Colon (tissue), 2 donors: ENCODE measurements around the gene MAST4.
"Not testable (repeated sequence)": the region's sequence is repeated elsewhere in the genome, so short reads cannot be mapped to it uniquely, and the experiment has no call there.

Experiments used
- FAIRE-seq: peaks from 2 replicates; lab custom pipeline; 2012; peaks lifted over from hg19 to GRCh38; lab: Jason Lieb, UNC
- donor health status: control.
- donor health status: control.

The MAST4 gene

GRCh38 chr5:66744040-66744439 is 147.8 kb downstream of the MAST4 start:
- no peak for FAIRE-seq

DNA sequence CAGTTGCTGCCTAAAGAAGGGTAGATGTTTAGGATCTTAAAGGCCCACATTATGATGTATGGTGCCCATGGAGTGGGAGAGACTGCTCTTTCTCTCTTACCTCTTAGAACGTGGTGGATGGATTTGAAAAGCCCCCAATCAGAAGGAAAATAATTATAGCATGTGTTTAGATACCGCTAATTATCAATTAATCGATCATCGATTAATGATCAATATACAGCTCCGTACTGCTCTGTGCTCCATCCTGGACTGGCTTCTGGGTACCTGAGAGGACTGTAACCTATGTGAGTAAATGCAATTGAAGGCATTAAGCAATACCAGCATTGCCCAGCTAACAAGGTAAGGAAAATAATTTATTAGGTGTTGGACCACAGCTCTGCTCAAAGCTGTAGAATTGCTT is 149.1 kb downstream of the MAST4 start:
- no peak for FAIRE-seq

DNA sequence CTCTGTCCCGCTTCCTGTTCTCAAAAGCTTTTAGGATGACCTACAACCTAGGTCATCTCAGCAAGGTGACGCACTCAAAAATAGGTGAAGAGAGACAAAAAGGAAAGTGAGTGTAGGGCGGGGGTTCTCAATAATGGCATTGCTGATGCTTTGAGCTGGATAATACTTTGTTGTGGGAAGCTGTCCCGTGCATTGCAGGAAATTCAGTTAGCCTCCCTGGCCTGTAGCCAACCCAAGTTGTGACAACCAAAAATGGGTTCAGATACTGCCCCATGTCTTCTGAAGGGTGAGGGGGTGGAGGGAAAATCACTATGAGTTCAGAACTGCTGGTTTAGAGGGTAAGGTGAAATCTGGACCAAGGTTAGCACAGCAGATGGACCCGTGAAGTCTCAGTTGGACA is 151.4 kb downstream of the MAST4 start:
- FAIRE-seq, result no peak

GRCh38 chr5:66752668-66753067 is 156.5 kb downstream of the MAST4 start:
- not testable (repeated sequence) for FAIRE-seq

GRCh38 chr5:66757219-66757833 is 161.1 kb downstream of the MAST4 start:
- FAIRE-seq, result no peak

DNA sequence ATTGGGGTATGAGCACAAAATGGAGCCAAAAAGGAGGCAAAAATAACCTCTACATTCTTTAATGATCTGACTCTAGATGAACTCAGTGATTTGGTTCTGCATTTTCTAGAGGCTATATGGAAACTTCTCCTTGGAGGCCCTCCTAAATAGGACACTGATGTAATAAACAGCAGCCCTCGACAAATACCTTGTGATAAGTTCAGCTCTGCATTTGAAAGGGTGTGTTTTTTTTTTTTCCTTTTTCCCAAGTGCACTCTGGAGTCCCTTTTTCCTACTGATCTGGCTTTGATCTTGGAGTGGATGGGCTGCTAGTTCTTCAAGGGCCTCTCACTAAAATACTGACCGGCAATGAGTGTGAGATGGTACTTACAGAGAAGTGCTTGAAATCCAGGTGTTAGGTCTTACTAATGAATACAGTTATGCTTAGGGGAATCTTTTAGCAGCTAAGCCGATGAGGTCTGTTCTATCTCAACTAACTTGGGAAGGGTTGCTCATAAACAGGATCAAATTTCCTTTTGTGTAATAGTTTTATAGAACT is 161.7 kb downstream of the MAST4 start:
- no peak for FAIRE-seq

GRCh38 chr5:66769030-66769733 is 173.0 kb downstream of the MAST4 start:
- FAIRE-seq, result no peak

DNA sequence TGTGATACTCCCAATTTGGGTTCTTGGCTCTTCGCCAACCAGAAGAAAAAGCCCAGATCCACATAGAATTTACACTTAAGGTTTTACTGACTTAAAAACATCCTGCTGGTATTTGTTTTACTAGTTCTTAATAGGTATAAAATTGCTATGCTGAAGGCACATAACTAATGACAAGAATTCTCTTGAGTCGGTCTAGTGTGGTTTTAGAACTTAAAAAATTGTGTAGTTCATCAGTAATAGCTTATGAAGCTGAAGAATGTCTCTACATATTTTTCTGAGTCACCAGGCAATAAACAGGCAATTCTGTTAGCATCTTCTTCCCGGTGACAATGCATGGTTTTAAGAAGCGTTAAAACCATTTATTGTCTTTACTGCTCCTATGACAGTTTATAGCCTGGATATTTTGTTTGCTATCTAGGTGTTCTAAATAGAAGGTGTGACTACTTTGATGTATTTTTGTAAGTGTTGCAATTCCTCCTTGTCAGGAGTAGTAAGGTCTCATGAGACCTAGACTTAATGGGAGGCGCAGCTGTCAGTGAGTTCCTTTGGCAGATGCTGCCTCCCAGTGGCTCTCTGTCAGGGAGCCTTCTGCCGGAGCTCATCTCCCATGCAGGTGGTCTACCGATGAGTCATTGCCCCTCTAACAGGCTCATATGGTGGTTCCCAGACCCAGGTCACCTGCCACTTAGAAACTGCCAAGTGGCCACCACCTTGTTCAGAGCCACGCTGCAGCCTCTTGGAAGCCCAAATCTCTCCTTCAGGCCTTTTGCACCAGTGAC is 173.8 kb downstream of the MAST4 start:
- no peak for FAIRE-seq

- no peak for FAIRE-seq
Measured at GRCh38 chr5:66777868-66778267, 181.7 kb downstream of the MAST4 start.

GRCh38 chr5:66779528-66779927 is 183.3 kb downstream of the MAST4 start:
- FAIRE-seq, result no peak

- no peak for FAIRE-seq
Measured at GRCh38 chr5:66788556-66788955, 192.4 kb downstream of the MAST4 start.

DNA sequence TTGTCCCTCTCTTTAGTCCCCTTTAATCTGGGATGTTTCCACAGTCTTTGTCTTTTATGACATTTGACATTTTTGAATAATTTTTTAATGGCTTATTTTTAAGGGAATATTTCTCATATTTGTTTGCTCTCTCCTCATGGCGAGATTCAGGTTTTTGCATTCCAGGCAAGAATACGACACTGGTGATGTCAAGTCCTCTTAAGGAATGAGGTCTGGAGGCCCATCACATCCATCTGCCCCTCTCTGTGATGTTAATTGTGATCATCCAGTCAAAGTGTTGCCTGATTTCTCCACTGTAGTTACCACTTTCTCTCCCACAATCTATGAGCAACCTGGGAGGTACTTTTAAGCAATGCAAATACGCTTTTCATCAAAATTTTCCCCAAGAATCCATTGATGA is 193.2 kb downstream of the MAST4 start:
- FAIRE-seq, result no peak

DNA sequence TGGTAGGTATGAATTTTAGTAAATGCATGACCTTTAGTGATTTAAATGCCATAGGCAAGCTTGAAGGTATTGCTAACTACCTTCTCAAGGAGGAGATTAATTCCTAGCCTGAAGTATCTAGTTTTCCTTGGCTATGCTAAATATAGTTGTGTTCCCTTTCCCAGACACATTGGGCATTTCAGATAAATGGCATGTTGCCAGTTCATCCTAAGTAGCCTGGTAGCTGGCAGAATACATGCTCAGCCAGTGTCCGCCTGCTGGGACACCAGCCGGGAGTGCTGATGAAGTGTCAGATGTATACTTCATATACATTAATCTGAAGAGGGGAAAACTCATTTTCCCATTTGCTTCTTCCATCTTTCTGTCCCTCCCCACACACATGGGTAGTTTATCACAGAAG is 196.9 kb downstream of the MAST4 start:
- no peak for FAIRE-seq

GRCh38 chr5:66795682-66796081 is 199.5 kb downstream of the MAST4 start:
- no peak for FAIRE-seq

DNA sequence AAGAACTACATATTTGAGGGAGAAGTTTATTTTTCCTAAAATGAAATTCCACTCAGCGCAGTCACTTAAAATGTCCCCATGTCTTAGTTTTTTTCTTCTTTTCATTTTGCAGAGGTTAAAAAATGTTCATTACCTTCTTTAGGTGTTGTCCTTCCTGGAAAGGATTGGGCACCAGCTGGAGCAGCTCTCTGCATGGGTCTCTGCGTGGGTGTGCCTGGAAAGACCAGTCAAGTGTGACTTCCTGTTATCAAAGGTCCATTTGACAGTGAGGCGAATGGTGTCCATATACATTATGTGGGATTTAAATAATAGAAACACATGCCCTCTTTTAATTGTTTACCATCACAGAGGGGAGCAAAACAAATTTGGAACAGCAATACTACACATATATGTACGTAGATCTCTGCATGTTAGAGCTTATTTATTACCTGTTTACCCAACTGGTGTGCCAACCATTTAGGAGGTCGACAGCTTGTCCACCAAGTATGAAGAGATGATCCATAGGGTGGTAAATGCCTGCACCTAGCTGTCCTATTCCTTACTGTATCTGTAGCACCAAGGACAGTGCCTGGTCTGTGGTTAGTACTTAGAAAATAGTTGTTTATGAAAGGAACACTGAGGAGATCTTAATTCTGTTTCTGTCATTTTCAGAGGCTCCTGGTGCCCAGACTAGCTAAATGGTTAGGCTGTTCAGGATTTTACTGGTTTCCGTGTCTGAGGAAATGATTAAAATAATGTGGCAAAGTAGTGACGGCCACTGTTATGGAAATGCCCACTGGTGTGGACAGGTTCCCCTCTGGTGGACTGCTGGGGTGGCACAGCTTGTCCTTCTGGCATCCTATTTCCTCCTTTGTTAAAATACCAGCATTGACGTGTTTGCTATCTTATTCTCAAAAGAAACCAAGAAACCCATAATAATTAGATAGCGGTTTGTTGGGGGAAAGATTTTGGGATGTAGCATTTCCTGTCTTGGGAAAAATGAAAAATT is 200.4 kb downstream of the MAST4 start:
- FAIRE-seq, result no peak

- FAIRE-seq, result no peak
Measured at GRCh38 chr5:66802941-66803340, 206.7 kb downstream of the MAST4 start.

DNA sequence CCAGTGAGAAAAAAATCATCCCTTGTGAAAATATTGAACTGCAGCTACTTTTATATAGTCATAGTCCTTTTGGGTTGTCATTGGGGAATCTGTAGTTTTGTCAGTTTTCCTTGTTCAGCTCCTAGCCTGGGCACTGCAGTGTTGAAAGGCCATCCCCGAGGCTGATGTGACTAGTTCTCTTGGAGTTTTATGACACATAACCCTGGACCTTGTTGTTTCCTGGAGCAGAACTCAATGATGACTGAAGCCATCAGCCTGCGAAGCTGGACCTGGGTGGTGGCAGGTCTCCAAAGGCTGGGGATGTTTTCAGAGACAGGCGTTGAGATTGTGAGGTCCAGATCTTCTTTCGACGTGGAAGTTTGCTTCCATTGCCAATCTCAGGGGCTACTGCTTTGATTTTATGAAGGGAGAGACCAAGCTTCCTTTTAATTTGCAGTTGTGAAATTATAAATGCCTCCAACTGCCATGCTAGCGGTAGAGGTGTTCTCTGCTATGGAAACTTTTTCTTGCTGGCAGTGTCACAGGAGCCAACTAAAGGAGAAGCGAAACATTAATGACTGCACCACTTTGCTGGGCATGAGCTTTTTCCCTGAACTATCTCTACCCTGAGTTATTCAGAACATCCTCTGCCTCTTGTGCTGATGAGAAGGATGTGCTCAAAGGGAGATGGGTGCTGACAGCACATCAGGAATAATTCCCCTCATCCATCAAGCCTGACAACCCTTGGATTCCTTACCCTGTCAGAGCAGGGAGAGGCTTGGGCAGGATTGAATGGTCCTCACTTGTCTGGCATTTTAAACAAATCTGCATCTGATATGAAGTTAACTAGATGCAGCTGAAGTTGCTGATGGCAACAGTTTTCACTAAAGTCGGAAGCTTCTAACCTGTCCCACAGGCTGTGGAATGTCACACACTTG is 209.6 kb downstream of the MAST4 start:
- no peak for FAIRE-seq

DNA sequence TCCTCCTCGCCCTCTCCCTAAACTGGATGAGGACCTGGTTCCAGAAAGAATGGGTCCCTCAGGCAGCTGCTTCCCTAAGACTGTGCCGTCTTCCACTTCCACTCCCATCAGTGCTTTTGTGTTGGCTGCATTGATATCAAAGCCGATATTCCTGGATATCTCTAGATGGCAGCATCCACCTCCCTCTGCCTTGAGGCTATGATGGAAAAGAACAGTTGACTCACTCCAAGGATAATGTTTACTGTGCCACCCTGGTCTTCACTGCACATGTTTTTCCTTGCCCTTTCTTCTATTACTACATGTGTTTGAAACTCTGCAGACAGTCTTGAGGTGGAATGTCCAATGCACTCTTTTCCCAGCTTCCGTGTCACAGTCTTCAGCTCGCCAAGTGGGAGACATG is 211.6 kb downstream of the MAST4 start:
- FAIRE-seq, result no peak

DNA sequence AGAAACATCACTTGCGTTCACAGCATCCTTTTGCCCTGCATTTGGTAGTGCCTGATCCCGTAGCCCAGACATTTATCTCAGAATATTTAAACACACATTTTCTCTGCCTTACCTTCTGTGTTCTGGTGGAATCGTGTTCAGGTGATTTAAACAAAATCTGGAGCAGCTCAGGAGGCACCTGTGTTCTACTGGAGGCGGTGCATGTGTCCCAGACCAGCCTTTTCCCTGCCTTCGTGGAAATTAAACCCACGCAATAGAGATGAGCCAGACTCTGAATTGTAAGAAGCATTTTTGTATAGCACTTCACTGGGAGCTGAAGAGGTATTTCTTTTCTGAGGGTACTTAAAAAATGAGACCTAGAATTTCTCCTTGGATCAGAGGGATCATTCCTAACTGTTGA is 212.5 kb downstream of the MAST4 start:
- no peak for FAIRE-seq

DNA sequence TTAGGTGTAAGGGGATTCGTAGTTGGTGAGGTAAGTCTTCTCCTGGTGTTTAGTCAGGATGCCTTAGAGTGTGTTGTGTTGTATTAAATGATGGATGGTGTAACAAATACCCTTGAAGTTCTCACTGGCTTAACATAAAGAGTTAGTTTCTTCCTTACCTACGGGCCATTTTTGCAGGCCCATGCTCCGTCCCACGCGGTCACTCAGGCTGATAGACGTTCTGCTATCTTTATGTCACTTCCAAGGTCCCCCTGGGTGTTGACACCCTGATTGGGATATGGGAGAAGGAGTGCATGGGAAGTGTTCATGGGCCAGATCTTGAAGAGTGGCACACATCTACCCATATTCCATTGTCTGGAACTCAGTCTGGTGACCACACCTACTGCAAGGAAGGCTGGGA is 214.0 kb downstream of the MAST4 start:
- FAIRE-seq, result no peak

- no peak for FAIRE-seq
Measured at GRCh38 chr5:66810848-66811261, 214.7 kb downstream of the MAST4 start.
